GM23248 (cell line): ENCODE measurements around the gene ABCA12.

Source experiments
- EZH2 ChIP-seq: fragments of 200-600 bp; sonication (generic); IDR thresholded peaks from 2 replicates; pipeline ENCODE4 v1.6.1; 2018; ENCODE audit warnings: antibody characterized with exemption, mild to moderate bottlenecking; ENCODE audit not compliant: insufficient read depth, poor library complexity, severe bottlenecking
- EZH2phosphoT487 ChIP-seq: fragments of 200-600 bp; sonication (generic); IDR thresholded peaks from 2 replicates; pipeline ENCODE4 v1.6.1; 2018; ENCODE audit warnings: antibody characterized with exemption, moderate library complexity, mild to moderate bottlenecking, low read depth; ENCODE audit not compliant: insufficient read depth

DNA sequence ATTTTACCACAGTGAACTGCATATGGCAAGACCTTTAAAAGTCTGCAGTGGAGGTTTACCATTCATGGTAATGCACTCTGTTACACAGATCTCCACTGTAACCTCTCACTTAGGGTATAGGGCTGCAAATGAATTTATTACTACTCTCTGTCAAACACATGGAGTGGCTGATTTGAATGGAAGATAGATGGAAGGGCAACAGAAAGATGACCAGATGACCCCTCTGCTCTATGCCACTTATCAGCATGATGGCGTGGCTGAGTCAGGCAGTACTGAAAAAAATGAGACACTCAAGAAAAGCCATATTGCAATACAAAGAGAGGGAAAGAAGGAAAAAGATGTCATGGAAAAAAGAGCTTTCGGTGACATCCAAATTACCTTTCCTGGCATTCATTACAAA is 72.3 kb downstream of the ABCA12 start:
- TF ChIP-seq EZH2 (no peak), EZH2phosphoT487 (no peak)
